Measurements from ENCODE around the gene TOR1AIP1. TPM values are rescaled to one million over a fixed set of nuclear protein-coding genes. Genes with fewer than 3 reads are reported as not detected.

Gene TOR1AIP1
- total RNA-seq, 1 donor, result 77.5 TPM

DNA sequence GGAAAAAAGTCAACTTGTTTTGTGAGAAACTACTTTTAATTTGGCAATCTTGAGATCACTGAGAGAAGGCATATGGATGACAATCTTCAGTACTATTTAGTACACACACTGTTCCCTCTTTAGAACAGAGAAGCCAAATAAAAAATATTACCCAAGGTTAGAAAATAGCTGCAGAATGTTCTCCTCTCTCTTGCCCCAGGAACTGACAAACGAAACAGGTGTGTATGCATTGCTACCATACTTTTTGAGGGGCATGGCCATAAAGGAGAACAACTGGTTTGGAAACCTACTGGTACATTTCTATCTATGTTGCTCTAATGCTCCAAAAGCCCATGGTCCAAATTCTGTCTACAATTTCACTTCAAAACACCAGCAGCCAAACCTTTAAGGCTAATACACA is 10.1 kb upstream of the TOR1AIP1 start:
- no peak for DNase-seq (ENCODE audit: low read depth)
- TF ChIP-seq, protein P1, sequence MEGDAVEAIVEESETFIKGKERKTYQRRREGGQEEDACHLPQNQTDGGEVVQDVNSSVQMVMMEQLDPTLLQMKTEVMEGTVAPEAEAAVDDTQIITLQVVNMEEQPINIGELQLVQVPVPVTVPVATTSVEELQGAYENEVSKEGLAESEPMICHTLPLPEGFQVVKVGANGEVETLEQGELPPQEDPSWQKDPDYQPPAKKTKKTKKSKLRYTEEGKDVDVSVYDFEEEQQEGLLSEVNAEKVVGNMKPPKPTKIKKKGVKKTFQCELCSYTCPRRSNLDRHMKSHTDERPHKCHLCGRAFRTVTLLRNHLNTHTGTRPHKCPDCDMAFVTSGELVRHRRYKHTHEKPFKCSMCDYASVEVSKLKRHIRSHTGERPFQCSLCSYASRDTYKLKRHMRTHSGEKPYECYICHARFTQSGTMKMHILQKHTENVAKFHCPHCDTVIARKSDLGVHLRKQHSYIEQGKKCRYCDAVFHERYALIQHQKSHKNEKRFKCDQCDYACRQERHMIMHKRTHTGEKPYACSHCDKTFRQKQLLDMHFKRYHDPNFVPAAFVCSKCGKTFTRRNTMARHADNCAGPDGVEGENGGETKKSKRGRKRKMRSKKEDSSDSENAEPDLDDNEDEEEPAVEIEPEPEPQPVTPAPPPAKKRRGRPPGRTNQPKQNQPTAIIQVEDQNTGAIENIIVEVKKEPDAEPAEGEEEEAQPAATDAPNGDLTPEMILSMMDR (IDR thresholded peaks at IDR 0.05; ENCODE audit: insufficient read depth, low read length), result no peak
- no peak overlapping the region for H3K4me3 ChIP-seq (ENCODE audit: low read depth, low read length)

DNA sequence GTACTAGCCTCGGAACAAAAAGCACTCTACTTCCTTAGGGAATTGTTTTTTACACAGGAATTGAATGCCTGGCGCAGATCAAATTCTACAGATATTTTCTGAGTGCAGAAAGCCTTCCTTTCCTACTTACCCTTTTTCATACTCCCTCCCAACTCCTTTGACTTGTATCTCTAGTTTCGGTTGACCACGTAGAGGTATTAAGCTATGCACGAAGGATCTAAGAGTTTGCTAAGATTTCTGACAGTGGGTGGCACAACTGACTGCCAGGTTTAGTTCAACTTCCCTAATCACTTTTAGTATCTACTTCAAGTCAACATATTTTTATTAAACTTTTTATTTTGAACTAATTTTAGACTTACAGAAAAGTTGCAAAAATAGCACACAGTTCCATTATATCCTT is 9.5 kb upstream of the TOR1AIP1 start:
- DNase-seq (ENCODE audit: low read depth), result no peak
- no peak overlapping the region for H3K4me3 ChIP-seq (ENCODE audit: low read depth, low read length)
- TF ChIP-seq, protein P1 (IDR thresholded peaks at IDR 0.05; ENCODE audit: insufficient read depth, low read length), result no peak

DNA sequence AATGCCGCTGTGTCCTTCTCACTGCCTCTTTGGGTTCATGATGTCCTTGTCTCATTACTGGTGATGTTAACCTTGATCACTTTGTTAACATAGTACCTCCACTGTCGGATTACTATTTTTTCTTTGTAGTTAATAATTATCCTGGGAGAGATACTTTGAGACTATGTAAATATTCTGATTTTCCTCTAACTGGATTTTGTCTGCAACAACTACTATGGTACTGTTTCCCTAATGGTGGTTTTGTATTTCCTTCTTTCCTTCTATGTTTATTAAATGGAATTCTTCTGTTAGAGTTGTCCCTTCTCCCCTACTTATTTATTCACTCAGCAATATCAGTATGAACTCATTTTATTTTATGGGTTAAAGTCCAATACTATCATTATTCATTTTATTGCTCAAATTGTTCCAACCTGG is 8.6 kb upstream of the TOR1AIP1 start:
- no peak overlapping the region for H3K4me3 ChIP-seq (ENCODE audit: low read depth, low read length)
- TF ChIP-seq, protein P1 (IDR thresholded peaks at IDR 0.05; ENCODE audit: insufficient read depth, low read length), result no peak
- DNase-seq (ENCODE audit: low read depth), result no peak

DNA sequence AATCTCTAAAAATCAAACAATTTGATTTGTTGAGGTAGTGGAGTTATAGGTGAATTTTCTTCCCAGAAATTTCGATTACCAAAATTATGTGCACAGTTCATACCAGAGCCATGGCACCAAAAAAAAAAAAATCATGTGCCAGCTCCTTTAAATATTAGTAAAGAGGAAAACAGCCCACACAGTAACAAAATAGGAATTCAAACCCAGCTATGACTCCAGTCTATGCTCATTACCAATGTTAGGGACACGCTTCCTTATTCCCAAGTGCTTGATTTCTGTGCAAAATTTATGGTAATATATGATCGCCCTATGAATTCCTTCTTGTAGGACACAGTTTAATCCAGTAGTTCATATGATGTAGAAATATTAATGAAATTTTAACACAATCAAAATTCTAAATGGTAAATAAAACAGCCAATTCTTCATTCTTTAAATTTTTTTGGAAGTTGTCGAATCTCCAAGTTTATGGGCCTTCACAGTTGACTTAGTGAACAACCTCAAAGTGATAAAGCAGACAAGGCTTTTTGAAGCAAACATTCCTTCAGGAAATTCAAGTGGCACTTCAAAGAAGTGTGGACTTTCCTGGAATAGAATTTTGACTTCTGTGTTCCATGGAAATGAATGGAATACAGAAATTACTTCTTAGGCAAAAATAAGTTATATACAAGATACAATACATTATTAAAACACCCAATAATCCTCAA is 6.3 kb upstream of the TOR1AIP1 start:
- peak overlapping the region; percentile 69 for H3K4me3 ChIP-seq (ENCODE audit: low read depth, low read length)
- TF ChIP-seq, protein P1 (IDR thresholded peaks at IDR 0.05; ENCODE audit: insufficient read depth, low read length), result no peak
- DNase-seq (ENCODE audit: low read depth), result peak; percentile 2

DNA sequence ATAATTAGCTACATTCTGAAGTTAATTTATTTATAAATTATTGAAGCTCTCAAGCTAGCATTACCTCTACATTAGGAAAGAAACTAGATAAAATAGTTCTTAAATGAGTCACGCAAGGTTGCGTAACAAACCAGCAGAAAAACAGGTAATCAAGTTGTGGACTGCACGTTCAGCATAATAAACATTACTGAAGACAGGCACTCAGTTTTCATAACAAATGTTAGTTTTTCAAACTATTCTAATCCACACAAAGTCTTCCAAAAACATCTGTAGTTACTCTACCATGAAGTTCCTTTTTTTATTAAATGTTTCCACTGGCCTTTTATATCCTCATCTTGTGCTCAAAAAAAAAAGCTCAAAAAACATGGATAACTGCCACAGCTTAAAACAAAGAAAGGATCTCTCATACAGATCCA is 5.8 kb upstream of the TOR1AIP1 start:
- peak overlapping the region; percentile 69 for H3K4me3 ChIP-seq (ENCODE audit: low read depth, low read length)
- peak; percentile 57 for DNase-seq (ENCODE audit: low read depth)
- TF ChIP-seq, protein P1 (IDR thresholded peaks at IDR 0.05; ENCODE audit: insufficient read depth, low read length), result no peak

DNA sequence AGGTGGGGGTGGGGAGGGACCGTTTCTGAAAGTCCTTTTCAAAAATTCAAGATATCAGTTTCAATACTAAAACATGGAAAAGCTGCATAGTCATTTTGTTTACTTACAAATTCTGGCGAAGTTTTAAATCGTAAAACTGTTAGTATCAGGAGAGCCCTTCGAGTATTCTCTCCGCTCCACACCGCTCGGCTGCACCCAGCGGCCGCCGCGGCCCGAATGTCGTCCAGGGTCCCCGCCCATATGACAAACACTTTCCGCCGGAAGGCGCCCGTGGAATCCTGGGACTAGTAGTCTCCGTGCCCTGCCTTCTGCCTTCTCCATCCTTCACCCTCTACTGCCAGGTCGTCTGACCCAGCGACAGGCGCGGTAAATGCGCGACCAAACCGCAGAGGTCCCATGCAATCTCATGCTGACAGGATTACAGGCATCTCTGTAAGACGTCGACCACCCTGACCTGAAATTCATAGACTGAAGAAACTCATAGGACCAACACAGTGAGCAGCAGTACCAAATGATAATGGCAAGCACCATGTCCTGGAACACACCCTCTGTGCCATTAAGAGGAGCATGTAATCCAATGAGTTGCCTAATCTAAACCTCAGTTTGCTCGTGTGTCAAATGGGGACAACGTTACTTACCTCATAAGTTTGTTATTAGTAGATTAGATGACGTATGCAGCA is 4.4 kb upstream of the TOR1AIP1 start, which contains the start of gene TOR1AIP2:
Gene TOR1AIP2 (minus strand): TSS at position 218 of the 680 bp plus-strand sequence. CDS start 25,138 bp downstream, outside the sequence.
- H3K4me3 ChIP-seq (ENCODE audit: low read depth, low read length), result peak within 1 kb of the TSS; percentile 69
- TF ChIP-seq, protein P1 (IDR thresholded peaks at IDR 0.05; ENCODE audit: insufficient read depth, low read length), result peak; percentile 18
- DNase-seq (ENCODE audit: low read depth), result peak; percentile 79
